Activated CD4-positive, alpha-beta T cell treated with anti-CD3 and anti-CD28 coated beads, Interleukin-2, amount 50 U/mL, for 24 hours (primary cell): ENCODE results near the gene UBR3.
"Not testable (repeated sequence)": the region's sequence is repeated elsewhere in the genome, so short reads cannot be mapped to it uniquely, and the experiment has no call there.

Experiments
- DNase-seq, 2 donors: peaks; one replicate each; pipeline ENCODE4 v3.0.0-alpha.2; 2020; ENCODE audit warnings: low read depth in 1 of 2, low spot score in 1 of 2

UBR3 gene

DNA sequence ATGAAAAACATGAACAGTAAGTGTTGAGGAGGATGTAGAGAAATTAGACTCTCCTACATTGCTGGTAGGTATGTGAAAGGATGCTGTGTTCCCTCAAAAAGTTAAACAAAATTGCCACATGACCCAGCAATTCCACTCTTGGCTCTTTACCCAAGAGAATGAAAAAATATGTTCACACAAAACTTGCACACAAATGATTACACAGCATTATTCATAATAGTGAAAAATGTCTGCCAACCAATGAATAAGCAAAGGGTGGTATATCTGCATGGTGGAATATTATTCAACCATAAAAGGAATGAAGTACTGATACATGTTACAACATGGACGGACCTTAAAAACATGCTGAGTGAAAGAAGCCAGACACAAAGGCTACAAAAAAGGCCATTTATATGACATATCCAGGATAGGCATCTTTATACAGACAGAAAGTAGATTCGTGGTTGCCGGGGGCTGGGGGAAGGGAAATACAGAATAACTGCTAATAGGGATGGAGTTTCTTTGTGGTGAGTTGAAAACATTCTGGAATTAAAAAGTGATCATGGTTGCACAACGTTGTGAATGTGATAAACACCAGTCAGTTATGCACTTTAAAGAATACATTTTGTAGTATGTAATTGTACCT lies 265.3 kb downstream of the UBR3 start:
- no peak for DNase-seq

DNA sequence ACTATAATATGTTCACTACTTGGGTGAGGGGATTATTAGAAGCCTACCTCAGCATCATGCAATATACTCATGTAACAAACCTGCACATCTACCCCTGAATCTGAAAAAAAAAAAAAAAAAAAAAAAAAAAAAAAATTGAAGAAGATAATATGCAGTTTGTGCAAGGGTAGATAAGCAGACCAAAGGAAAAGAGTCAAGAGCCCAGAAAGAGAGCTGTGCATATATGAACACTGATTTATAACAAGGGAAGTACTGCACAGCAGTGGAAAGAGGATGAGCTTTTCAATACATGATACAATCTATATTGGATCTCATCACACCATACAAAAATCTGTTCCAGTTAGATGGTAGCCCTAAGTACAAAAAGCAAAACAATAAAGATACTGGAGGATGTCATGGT lies 268.1 kb downstream of the UBR3 start:
- no peak for DNase-seq

GRCh38 chr2:170098626-170099312 lies 271.5 kb downstream of the UBR3 start:
- DNase-seq, result no peak

DNA sequence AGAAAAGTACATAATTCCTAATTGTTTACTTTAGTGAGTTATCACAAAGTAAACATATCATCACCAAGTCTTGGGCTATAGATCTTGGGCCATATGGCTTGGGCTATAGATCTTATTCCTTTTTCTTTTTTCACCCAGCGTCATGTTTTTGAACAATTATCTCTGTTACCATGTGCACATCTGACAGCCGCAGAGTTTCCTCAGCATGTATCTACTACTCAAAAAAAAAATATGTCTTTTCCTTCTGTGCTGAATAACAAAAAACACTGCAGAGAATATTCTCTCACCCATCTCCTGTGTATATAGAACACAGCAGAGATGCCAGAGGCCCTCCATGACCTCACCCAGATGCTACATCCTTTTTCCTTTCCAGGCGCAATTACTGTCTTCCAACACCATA lies 274.5 kb downstream of the UBR3 start:
- DNase-seq, result no peak

GRCh38 chr2:170106102-170106840 lies 279.0 kb downstream of the UBR3 start:
- no peak for DNase-seq

DNA sequence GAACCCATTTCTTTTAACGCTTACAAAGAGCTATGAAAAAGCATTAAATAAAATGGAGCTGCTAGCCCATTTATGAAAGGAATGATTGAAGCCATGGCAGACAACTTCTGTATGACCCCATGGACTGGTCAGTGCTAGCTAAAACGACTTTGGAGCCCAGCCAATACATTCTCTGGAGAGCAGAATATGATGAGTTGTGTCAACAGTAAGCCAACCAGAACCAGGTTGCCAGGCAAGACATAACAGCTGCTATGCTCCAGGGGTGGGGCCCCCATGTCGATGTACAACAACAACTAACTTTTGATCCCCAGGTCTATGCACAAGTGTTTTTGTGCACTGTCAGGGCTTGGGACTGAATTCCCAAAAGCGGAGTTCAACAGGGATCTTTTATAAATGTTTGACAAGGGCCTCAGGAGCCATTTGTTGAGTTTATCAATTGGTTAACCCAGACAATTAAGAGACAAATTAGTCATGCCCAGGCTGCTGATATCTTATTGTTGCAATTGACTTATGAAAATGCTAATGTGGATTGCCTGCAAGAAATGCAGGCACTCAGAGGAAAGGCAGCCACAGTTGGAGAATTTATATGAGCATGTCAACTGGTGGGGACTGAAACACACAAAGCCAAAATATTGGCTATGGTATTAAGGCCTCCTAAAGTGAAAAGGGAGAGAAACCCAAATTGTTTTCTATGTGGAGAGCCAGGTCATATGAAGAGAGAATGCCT lies 286.1 kb downstream of the UBR3 start:
- DNase-seq, result no peak

GRCh38 chr2:170115501-170116229 lies 288.4 kb downstream of the UBR3 start:
- DNase-seq, result no peak

GRCh38 chr2:170118641-170119040 lies 291.4 kb downstream of the UBR3 start:
- DNase-seq, result no peak

- not testable (repeated sequence) for DNase-seq
Observed at GRCh38 chr2:170119326-170119725, 292.1 kb downstream of the UBR3 start.

GRCh38 chr2:170121689-170122088 lies 294.4 kb downstream of the UBR3 start:
- no peak for DNase-seq

DNA sequence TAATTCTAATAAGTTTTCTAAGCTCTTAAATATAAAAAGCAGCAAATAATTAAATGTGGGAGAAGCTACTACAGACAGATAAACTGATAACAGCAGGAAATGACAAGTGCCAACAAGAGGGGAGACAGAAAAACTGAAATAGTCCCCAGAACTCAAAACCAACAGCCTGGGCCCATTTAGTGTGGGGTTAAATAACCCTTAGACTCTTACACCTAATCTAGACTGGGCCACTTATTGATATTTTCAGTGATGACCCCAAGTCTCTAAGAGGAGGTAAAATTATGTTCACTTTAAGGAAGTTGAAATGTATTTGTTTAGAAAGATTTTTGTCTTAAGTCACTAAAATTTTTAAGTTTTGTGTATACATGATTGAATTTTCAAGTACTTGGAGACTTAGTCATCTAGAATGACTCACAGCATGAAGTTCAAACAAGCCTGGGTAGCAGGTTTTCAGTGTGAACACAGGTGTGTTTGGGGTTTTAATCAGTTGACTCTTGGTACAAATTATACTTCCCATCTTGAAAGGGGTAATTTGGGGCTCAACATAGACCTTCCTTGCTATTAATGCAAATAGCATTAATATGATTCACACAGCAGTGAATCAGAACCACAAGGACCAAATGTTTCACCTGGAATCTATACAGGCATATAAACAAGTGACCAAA lies 295.8 kb downstream of the UBR3 start:
- no peak for DNase-seq

- no peak for DNase-seq
Observed at GRCh38 chr2:170123593-170123992, 296.3 kb downstream of the UBR3 start.

- not testable (repeated sequence) for DNase-seq
Observed at GRCh38 chr2:170126138-170126728, 299.0 kb downstream of the UBR3 start.
